Keratinocyte (primary cell): ENCODE data around the gene ZC3H4. TPM values are rescaled to one million over a fixed set of nuclear protein-coding genes. Genes with fewer than 3 reads are reported as not detected.

Experiments
- DNase-seq: peaks from one replicate; pipeline ENCODE4 v3.0.0-alpha.2; 2011; ENCODE audit warnings: low read depth, missing footprints, low spot score
- FAIRE-seq: peaks from 2 replicates; lab custom pipeline; 2011; peaks lifted over from hg19 to GRCh38; lab: Jason Lieb, UNC
- H2AFZ ChIP-seq: 2 replicates; pipeline ENCODE4 v1.6.0; 2012; ENCODE audit warnings: low read length, control low read depth, inconsistent platforms; ENCODE audit not compliant: control insufficient read depth
- H3K27ac ChIP-seq: 2 replicates; pipeline ENCODE4 v1.5.1; 2011; ENCODE audit warnings: low read length; ENCODE audit not compliant: control insufficient read depth, insufficient read depth
- H3K27me3 ChIP-seq: 3 replicates; pipeline ENCODE4 v1.6.0; 2011; ENCODE audit warnings: low read length; ENCODE audit not compliant: control insufficient read depth, insufficient read depth; ENCODE audit errors: extremely low read depth
- H3K36me3 ChIP-seq, 2 experiments: 2 replicates in 1 of 2; 3 replicates in 1 of 2; pipeline ENCODE4 v1.5.1; 2011; ENCODE audit warnings: low read length in 2 of 2, mild to moderate bottlenecking in 1 of 2; ENCODE audit not compliant: control insufficient read depth in 2 of 2, insufficient read depth in 2 of 2; ENCODE audit errors: extremely low read depth in 1 of 2
- H3K4me1 ChIP-seq: 3 replicates; pipeline ENCODE4 v1.5.1; 2011; ENCODE audit warnings: low read length; ENCODE audit not compliant: control insufficient read depth, insufficient read depth; ENCODE audit errors: extremely low read depth
- H3K4me2 ChIP-seq: 3 replicates; pipeline ENCODE4 v1.6.0; 2011; ENCODE audit warnings: low read depth, low read length; ENCODE audit not compliant: control insufficient read depth, insufficient read depth; ENCODE audit errors: extremely low read depth
- H3K4me3 ChIP-seq, 3 experiments: fragments of 200-600 bp in 1 of 3; sonication (generic) in 1 of 3; 2 replicates in 2 of 3; 3 replicates in 1 of 3; pipeline ENCODE4 v1.5.1; 2011 to 2016; ENCODE audit warnings: low read length in 3 of 3, mild to moderate bottlenecking in 3 of 3, control low read depth in 2 of 3, inconsistent platforms in 1 of 3, low read depth in 1 of 3, mixed read lengths in 1 of 3, mixed run types in 1 of 3, moderate library complexity in 1 of 3; ENCODE audit not compliant: control insufficient read depth in 2 of 3, insufficient read depth in 2 of 3; ENCODE audit errors: extremely low read depth in 1 of 3
- H3K79me2 ChIP-seq: 2 replicates; pipeline ENCODE4 v1.6.0; 2012; ENCODE audit warnings: low read length; ENCODE audit not compliant: control insufficient read depth, insufficient read depth
- H3K9ac ChIP-seq: 3 replicates; pipeline ENCODE4 v1.6.0; 2011; ENCODE audit warnings: low read length; ENCODE audit not compliant: control insufficient read depth, insufficient read depth; ENCODE audit errors: extremely low read depth
- H3K9me1 ChIP-seq: 3 replicates; pipeline ENCODE4 v1.6.0; 2011; ENCODE audit warnings: low read length; ENCODE audit not compliant: control insufficient read depth, insufficient read depth; ENCODE audit errors: extremely low read depth
- H3K9me3 ChIP-seq: 2 replicates; pipeline ENCODE4 v1.5.1; 2012; ENCODE audit warnings: low read depth, low read length; ENCODE audit not compliant: control insufficient read depth
- H4K20me1 ChIP-seq: 3 replicates; pipeline ENCODE4 v1.6.0; 2011; ENCODE audit warnings: low read length; ENCODE audit not compliant: control insufficient read depth, insufficient read depth; ENCODE audit errors: extremely low read depth
- EZH2 ChIP-seq: IDR thresholded peaks from one replicate; pipeline ENCODE4 v1.6.1; 2012; ENCODE audit warnings: inconsistent platforms, mild to moderate bottlenecking, low read length, moderate library complexity
- dilution Hi-C: fragments of 300-500 bp; cut with MboI; formaldehyde crosslinking; loops from one replicate; pipeline ENCODE4 v1.7.0; 2020; ENCODE audit warnings: low sequenced_read_pairs; ENCODE audit not compliant: extremely low pct_ligation_motif_present
- polyA plus RNA-seq, 5 experiments: library from polyadenylated mRNA; depleted of rRNA in 3 of 5; stranded (reverse) in 3 of 5; stranded (forward) in 1 of 5; unstranded in 1 of 5; fragments of >200 nt; gene quantifications; 1 replicate in 1 of 5; 2 replicates in 3 of 5; 3 replicates in 1 of 5; pipeline versions ENCODE4 v1.2.1 to v1.2.3, GENCODE V29; 2011 to 2012; ENCODE audit warnings: missing spikeins in 2 of 5, low read depth in 1 of 5, low replicate concordance in 1 of 5
- TF ChIP-seq, protein P1 (sequence below), 3 experiments: IDR thresholded peaks in 1 of 3; conservative IDR thresholded peaks in 1 of 3; optimal IDR thresholded peaks in 1 of 3; 2 replicates in 2 of 3; 3 replicates in 1 of 3; pipeline versions ENCODE3 to v1.5.1; 2011; ENCODE audit warnings: low read length in 3 of 3, mild to moderate bottlenecking in 3 of 3, moderate library complexity in 2 of 3, control low read depth in 1 of 3, inconsistent platforms in 1 of 3; ENCODE audit not compliant: insufficient read depth in 2 of 3; ENCODE audit errors: extremely low read depth in 1 of 3

Gene ZC3H4
- polyA plus RNA-seq, 1 donor (not counting 4 experiments of a cell fraction or from before 2014, with no cell fraction given) = 5.6 TPM

- Histone ChIP-seq H3K9me1 (no peaks in the 10 kb centered on the region), H3K4me2 (no peak overlapping the region), H3K4me3 (no peak overlapping the region), H4K20me1 (no peaks in the 10 kb centered on the region), H3K36me3 (no peaks in the 10 kb centered on the region), H3K9me3 (no peaks in the 10 kb centered on the region), H3K27ac (no peak overlapping the region), H3K79me2 (no peaks in the 10 kb centered on the region), H3K27me3 (no peaks in the 10 kb centered on the region), H3K9ac (no peak overlapping the region), H2AFZ (no peak overlapping the region), H3K4me1 (peaks cover 15% of the 10 kb centered on the region)
- FAIRE-seq (no peak), DNase-seq (no peak)
- no peak for TF ChIP-seq EZH2
- TF ChIP-seq, protein P1, sequence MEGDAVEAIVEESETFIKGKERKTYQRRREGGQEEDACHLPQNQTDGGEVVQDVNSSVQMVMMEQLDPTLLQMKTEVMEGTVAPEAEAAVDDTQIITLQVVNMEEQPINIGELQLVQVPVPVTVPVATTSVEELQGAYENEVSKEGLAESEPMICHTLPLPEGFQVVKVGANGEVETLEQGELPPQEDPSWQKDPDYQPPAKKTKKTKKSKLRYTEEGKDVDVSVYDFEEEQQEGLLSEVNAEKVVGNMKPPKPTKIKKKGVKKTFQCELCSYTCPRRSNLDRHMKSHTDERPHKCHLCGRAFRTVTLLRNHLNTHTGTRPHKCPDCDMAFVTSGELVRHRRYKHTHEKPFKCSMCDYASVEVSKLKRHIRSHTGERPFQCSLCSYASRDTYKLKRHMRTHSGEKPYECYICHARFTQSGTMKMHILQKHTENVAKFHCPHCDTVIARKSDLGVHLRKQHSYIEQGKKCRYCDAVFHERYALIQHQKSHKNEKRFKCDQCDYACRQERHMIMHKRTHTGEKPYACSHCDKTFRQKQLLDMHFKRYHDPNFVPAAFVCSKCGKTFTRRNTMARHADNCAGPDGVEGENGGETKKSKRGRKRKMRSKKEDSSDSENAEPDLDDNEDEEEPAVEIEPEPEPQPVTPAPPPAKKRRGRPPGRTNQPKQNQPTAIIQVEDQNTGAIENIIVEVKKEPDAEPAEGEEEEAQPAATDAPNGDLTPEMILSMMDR (optimal IDR thresholded peaks at IDR 0.05 in 1 of 3, IDR thresholded peaks at IDR 0.05 in 1 of 3, conservative IDR thresholded peaks at IDR 0.05 in 1 of 3; ENCODE audit: extremely low read depth in 1 of 3, insufficient read depth in 2 of 3, low read length in 3 of 3) = no peak
- dilution Hi-C loops = no loop called here
Observed at GRCh38 chr19:47125669-47125938, 12.0 kb upstream of the ZC3H4 start.

DNA sequence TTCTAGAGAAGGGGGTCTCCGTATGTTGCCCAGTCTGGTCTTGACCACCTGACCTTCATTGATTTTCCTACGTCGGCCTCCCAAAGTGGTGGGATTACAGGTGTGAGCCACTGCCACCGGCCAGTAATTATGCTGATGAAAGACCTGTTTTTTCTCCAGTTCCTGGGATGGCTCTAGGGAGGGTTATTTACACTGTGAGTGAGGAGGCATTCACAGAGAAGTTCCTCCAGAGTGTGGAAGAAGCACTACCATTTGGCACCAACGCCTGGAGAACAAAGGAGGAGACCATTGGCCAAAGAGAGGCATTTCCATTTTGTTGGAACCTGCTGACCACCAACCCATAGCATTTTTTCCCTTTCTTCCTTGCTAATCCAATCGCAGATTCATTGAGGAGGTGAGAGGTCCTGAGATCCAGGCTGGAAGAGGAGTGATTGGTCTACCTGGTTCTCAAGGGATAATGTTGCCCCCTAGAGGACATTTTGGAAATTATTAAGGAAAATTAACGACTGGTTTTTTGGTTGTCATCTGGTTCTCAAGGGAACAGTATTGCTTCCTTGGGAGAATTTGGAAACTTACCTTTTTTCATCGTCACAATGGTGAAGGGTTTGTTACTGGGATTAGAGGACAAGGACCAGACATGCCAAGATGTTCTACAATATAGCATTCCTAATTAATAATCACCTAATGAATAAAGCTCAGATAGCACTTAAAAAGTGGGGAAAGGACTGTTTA, 11.5 kb upstream of the ZC3H4 start:
- dilution Hi-C loops = no loop called here
- FAIRE-seq = peak; percentile 93
- H3K4me1 ChIP-seq = peaks cover 15% of the 10 kb centered on the region
- no peaks in the 10 kb centered on the region for H3K27me3 ChIP-seq
- no peaks in the 10 kb centered on the region for H4K20me1 ChIP-seq
- peak overlapping the region; percentile 22 for H3K4me2 ChIP-seq
- no peak overlapping the region for H3K27ac ChIP-seq
- H3K36me3 ChIP-seq = no peaks in the 10 kb centered on the region
- H2AFZ ChIP-seq = peak overlapping the region; percentile 72
- H3K9me3 ChIP-seq = no peaks in the 10 kb centered on the region
- H3K9me1 ChIP-seq = no peaks in the 10 kb centered on the region
- TF ChIP-seq EZH2 = no peak
- TF ChIP-seq, protein P1 (optimal IDR thresholded peaks at IDR 0.05 in 1 of 3, IDR thresholded peaks at IDR 0.05 in 1 of 3, conservative IDR thresholded peaks at IDR 0.05 in 1 of 3; ENCODE audit: extremely low read depth in 1 of 3, insufficient read depth in 2 of 3, low read length in 3 of 3) = peak; percentile 44 to 61 (median 60)
- H3K9ac ChIP-seq = no peak overlapping the region
- no peak for DNase-seq
- no peaks in the 10 kb centered on the region for H3K79me2 ChIP-seq
- H3K4me3 ChIP-seq = no peak overlapping the region
